Measurements from ENCODE around the gene CLEC3B. TPM values are rescaled to one million over a fixed set of nuclear protein-coding genes. Genes with fewer than 3 reads are reported as not detected.
A peak's percentile ranks its signal among the peaks of the same experiment; 100 is the strongest.

CLEC3B gene
- polyA plus RNA-seq, 2 of the 4 experiments (the other 2 are of a cell fraction) = not detected

GRCh38 chr3:45054196-45054857, 28.2 kb downstream of the CLEC3B start:
- Histone ChIP-seq H3K4me2 (peak overlapping the region; percentile 50), H3K9me3 (no peaks in the 10 kb centered on the region), H3K4me3 (no peak overlapping the region), H3K27ac (peak overlapping the region; percentile 3 to 36; a peak in 3 of 6 replicates), H3K4me1 (peaks cover 20% of the 10 kb centered on the region)
- DNase-seq (ENCODE audit: low read depth in 1 of 2, low spot score in 1 of 2) (peak in 1 of 2 experiments; percentile 13), ATAC-seq (0 out of 6 replicates have a peak, but pooled peaks of 1 of the 2 experiments have one; percentile 34), FAIRE-seq (no peak)
- ChIA-PET POLR2A (no interaction called here), CTCF (interaction anchor here (2.5 to 3.8 kb wide), 2 partner anchors 13 to 156 kb away, joined by 11 to 19 read pairs; no protein-coding TSS in a partner anchor)
- no peak for TF ChIP-seq HMGXB4 (CRISPR knock-in tag; IDR thresholded peaks at IDR 0.05; ENCODE audit: borderline replicate concordance)
- no peak for TF ChIP-seq HOXB13 (CRISPR knock-in tag; IDR thresholded peaks at IDR 0.05; ENCODE audit: low read depth)
- TF ChIP-seq CBX2 (IDR thresholded peaks at IDR 0.05; ENCODE audit: borderline replicate concordance, low read depth) = no peak
- peak in 1 of 2 experiments; percentile 32; a peak in 2 of 4 replicates for TF ChIP-seq CEBPB (IDR thresholded peaks at IDR 0.05)
- no peak for TF ChIP-seq USF2 (IDR thresholded peaks at IDR 0.05)
- WGBS (ENCODE audit: missing lambda C conversion rate) = 71% methylated on average over 3 of the region's 3 CpGs

- 44% methylated on average over 2 of the region's 2 CpGs for WGBS (ENCODE audit: missing lambda C conversion rate)
- POLR2A ChIA-PET = interaction anchor here (0.6 kb wide), 1 partner anchor 293 kb away, joined by 3 read pairs; the partner anchor contains the start of genes KIAA1143 and KIF15
- no peak for ATAC-seq
- no peak overlapping the region for H3K4me3 ChIP-seq
- H3K9me3 ChIP-seq = no peaks in the 10 kb centered on the region
- no peak for FAIRE-seq
- peak overlapping the region; percentile 50 for H3K4me2 ChIP-seq
- CTCF ChIA-PET = interaction anchor here (0.8 to 3.8 kb wide), 7 partner anchors 9 to 439 kb away, joined by 3 to 19 read pairs (median 4); no protein-coding TSS in a partner anchor
- peak overlapping the region; percentile 42 to 62; a peak in 5 of 6 replicates for H3K27ac ChIP-seq
- 0 out of 2 replicates have a peak, but pooled peaks have one; percentile 41 for TF ChIP-seq JUNB (IDR thresholded peaks at IDR 0.05)
- TF ChIP-seq BHLHE40 (IDR thresholded peaks at IDR 0.05; ENCODE audit: low read depth, low read length) = no peak
- TF ChIP-seq NFE2L2 (conservative IDR thresholded peaks at IDR 0.05; ENCODE audit: low read length) = no peak
- no peak for TF ChIP-seq HOXA7 (CRISPR knock-in tag; IDR thresholded peaks at IDR 0.05)
- TF ChIP-seq JUN (IDR thresholded peaks at IDR 0.05) = 0 out of 5 replicates have a peak, but pooled peaks of 1 of the 2 experiments have one; percentile 7
- TF ChIP-seq HMGXB4 (CRISPR knock-in tag; IDR thresholded peaks at IDR 0.05; ENCODE audit: borderline replicate concordance) = no peak
- TF ChIP-seq ESRRA (IDR thresholded peaks at IDR 0.05; ENCODE audit: borderline replicate concordance, low read length) = no peak
- TF ChIP-seq PBX3 (IDR thresholded peaks at IDR 0.05) = no peak
- no peak for TF ChIP-seq HEYL (CRISPR knock-in tag; IDR thresholded peaks at IDR 0.05)
- no peak for TF ChIP-seq TFCP2L1 (CRISPR knock-in tag; IDR thresholded peaks at IDR 0.05)
- no peak for TF ChIP-seq FOSB (CRISPR knock-in tag; IDR thresholded peaks at IDR 0.05)
- TF ChIP-seq CHD4 (IDR thresholded peaks at IDR 0.05; ENCODE audit: borderline replicate concordance) = no peak
- TF ChIP-seq SMC3 (IDR thresholded peaks at IDR 0.05) = no peak
- TF ChIP-seq FOSL2 (IDR thresholded peaks at IDR 0.05) = peak; percentile 4; the same call in 1 of the 2 replicates
- peak; percentile 70 for TF ChIP-seq FOSL2 (CRISPR knock-in tag; IDR thresholded peaks at IDR 0.05)
- peaks cover 20% of the 10 kb centered on the region for H3K4me1 ChIP-seq
- no peak for DNase-seq (ENCODE audit: low read depth in 1 of 2, low spot score in 1 of 2)
These were observed 28.9 kb downstream of the CLEC3B start for GRCh38 chr3:45055032-45055410.
